Left cardiac atrium (tissue), 4 donors: ENCODE results near the gene SLC22A15. TPM values are rescaled to one million over a fixed set of nuclear protein-coding genes. Genes with fewer than 3 reads are reported as not detected.
"Not testable (repeated sequence)": the region's sequence is repeated elsewhere in the genome, so short reads cannot be mapped to it uniquely, and the experiment has no call there.

Experiments used
- ATAC-seq, 2 donors: fragments of 200-7000 bp; cut with Tn5 transposase; one replicate each; pipeline ENCODE4 v1.9.1; 2020; ENCODE audit warnings: mild to moderate bottlenecking in 2 of 2, moderate library complexity in 2 of 2
- DNase-seq: peaks from one replicate; pipeline ENCODE4 v3.0.0-alpha.2; 2020
- intact Hi-C, 2 donors: fragments of 100-400 bp; cut with DNase I; formaldehyde crosslinking; loops; one replicate each; pipeline versions ENCODE4 v1.14.1 to v1.15.1; 2022 to 2023
- long read RNA-seq: library from polyadenylated mRNA; unstranded; transcript quantifications from one replicate; pipeline ENCODE4 v2.0.0, GENCODE V29; 2021
- total RNA-seq, 2 donors: library from RNA; stranded (reverse); fragmentation: NEBNext Ultra II Directional; extraction: Animal tissue kit (Norgen Biotek cat#: 25700); gene quantifications; one replicate each; pipeline ENCODE4 v1.2.1, GENCODE V29; 2021
- donor health status: DM: no; HTN: yes; CAD: no.
- donor health status: DM: no; HTN: yes; CAD: no; lungs with severe emphysema.
- donor health status: DM: yes; HTN: yes; CAD: no.
- donor health status: Dilated cardiomyopathy.

The SLC22A15 gene
- 1 to 10 TPM; 7.8 to 8.3 TPM for total RNA-seq
- long read RNA-seq, partial matches to known transcripts, result 0 of 1 reads
- long read RNA-seq, other reads (novel, unspliced or antisense), result 1 of 1 reads

- peak; percentile 74 for DNase-seq
Observed at GRCh38 chr1:115976062-115976920, at the start of gene SLC22A15. TSS of gene SLC22A15 (plus strand) at chr1:115976513. CDS start at chr1:115976628, 115 bp downstream.

GRCh38 chr1:115927971-115928370 is 48.3 kb upstream of the SLC22A15 start:
- intact Hi-C loops, result no loop called here
- no peak for DNase-seq

More at GRCh38 chr1:115976062-115976920, at the start of gene SLC22A15:
- intact Hi-C loops, result no loop called here
- peak; percentile 85 to 93 for ATAC-seq

GRCh38 chr1:115929881-115930280 is 46.4 kb upstream of the SLC22A15 start:
- DNase-seq (no peak), ATAC-seq (peak; percentile 30 to 45)
- intact Hi-C loops, result no loop called here

More at GRCh38 chr1:115927971-115928370, 48.3 kb upstream of the SLC22A15 start:
- ATAC-seq, result no peak

GRCh38 chr1:115933625-115934024 is 42.7 kb upstream of the SLC22A15 start:
- ATAC-seq (no peak), DNase-seq (no peak)
- intact Hi-C loops, result no loop called here

GRCh38 chr1:115939455-115939854 is 36.9 kb upstream of the SLC22A15 start:
- ATAC-seq (no peak), DNase-seq (no peak)
- intact Hi-C loops, result no loop called here

- DNase-seq (no peak), ATAC-seq (no peak)
- intact Hi-C loops, result no loop called here
Observed at GRCh38 chr1:115946116-115946515, 30.2 kb upstream of the SLC22A15 start.

- no peak for DNase-seq
- ATAC-seq, result no peak
- intact Hi-C loops, result no loop called here
Observed at GRCh38 chr1:115949156-115949555, 27.2 kb upstream of the SLC22A15 start.

- DNase-seq (no peak), ATAC-seq (no peak)
- intact Hi-C loops, result loop anchor here in 1 of 2 donors (10.0 kb wide), 1 partner anchor 97 kb away; no protein-coding TSS in a partner anchor
Observed at GRCh38 chr1:115951560-115951959, 24.8 kb upstream of the SLC22A15 start.

DNA sequence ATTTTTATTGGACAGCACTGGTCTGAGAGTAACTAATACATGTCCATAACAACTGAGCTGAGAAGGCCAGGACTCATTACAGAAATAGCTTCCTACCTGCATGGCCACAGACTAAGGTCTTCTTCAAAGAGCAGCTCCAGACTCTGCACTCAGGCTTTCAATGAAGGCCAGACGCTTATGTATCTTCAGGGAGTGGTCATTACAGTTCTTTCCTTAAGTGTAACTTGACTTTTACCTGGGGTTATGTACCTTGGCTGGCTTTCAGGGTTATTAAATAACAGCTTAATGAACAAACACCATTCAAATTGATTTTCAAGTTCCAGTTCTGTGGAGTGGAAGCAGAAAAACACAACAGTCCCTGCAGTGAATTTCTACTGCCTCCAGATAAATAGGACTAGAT is 23.8 kb upstream of the SLC22A15 start:
- ATAC-seq, result no peak
- no peak for DNase-seq
- intact Hi-C loops, result loop anchor here in 1 of 2 donors (10.0 kb wide), 1 partner anchor 98 kb away; no protein-coding TSS in a partner anchor

- no peak for ATAC-seq
- intact Hi-C loops, result loop anchor here in 1 of 2 donors (10.0 kb wide), 1 partner anchor 98 kb away; no protein-coding TSS in a partner anchor
Observed at GRCh38 chr1:115953180-115953579, 23.1 kb upstream of the SLC22A15 start.

GRCh38 chr1:115954684-115955083 is 21.6 kb upstream of the SLC22A15 start:
- no peak for ATAC-seq
- intact Hi-C loops, result loop anchor here in 1 of 2 donors (10.0 kb wide), 1 partner anchor 100 kb away; no protein-coding TSS in a partner anchor
- DNase-seq, result no peak

More at GRCh38 chr1:115953180-115953579, 23.1 kb upstream of the SLC22A15 start:
- no peak for DNase-seq

DNA sequence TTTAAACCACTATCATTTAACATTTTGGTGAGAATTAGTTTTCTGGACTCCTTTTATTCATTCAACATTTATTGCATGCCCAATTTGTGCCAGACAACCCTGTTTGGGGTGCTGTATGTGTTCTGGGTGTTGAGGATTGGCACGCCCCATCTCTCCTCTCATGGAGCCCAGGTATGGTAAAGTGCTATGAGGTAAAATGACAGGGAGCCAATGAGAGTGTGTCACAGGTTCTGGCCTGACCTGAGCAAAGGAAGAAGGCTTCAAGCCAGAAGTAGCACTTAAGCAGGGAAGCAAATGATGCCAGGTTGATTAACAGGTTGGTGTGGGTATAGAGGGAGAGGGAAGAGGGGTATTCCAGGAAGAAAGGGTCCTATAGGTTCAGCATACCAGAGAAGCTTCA is 21.1 kb upstream of the SLC22A15 start:
- no peak for ATAC-seq
- intact Hi-C loops, result loop anchor here in 1 of 2 donors (10.0 kb wide), 1 partner anchor 100 kb away; no protein-coding TSS in a partner anchor
- DNase-seq, result no peak

- DNase-seq (no peak), ATAC-seq (no peak)
- intact Hi-C loops, result loop anchor here in 1 of 2 donors (10.0 kb wide), 1 partner anchor 104 kb away; no protein-coding TSS in a partner anchor
Observed at GRCh38 chr1:115958866-115959265, 17.4 kb upstream of the SLC22A15 start.

GRCh38 chr1:115969509-115969908 is 6.8 kb upstream of the SLC22A15 start:
- no peak for DNase-seq
- no peak for ATAC-seq
- intact Hi-C loops, result no loop called here

DNA sequence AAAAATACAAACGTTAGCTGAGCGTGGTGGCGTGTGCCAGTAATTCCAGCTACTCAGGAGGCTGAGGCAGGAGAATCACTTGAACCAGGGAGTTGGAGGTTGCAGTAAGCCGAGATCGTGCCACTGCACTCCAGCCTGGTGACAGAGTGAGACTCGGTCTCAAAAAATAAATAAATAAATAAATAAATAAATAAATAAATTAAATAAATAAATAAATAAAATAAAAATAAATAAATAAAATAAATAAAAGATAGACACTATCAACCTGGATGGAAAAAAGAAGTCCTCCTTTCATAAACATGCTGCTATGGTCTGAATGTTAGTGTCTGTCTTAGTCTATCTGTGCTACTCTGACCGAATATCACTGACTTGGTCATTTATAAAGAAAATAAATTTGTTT is 4.5 kb upstream of the SLC22A15 start:
- intact Hi-C loops, result not testable (repeated sequence)

DNA sequence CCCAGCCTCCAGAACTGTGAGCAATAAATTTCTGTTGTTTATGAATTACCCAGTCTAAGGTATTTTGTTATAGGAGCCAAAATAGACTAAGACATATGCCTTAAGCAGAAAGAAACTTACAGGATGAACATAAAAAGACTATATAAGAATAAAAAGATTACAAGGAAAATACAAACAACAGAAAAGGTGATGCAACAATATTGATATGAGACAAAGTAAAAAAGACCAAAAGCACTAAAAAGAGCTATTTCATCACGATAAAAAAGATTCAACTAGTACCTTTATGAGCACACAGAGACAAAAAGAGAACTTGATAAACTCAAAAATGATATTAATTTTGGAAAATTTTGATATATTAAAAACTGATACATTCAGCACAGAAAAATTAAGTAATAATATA is 3.2 kb upstream of the SLC22A15 start:
- ATAC-seq, result no peak
- DNase-seq, result no peak
- intact Hi-C loops, result no loop called here

More for the DNA sequence above, 4.5 kb upstream of the SLC22A15 start:
- DNase-seq, ATAC-seq: not testable (repeated sequence)

- ATAC-seq (no peak), DNase-seq (no peak)
- intact Hi-C loops, result no loop called here
Observed at GRCh38 chr1:115975569-115976061, 698 bp upstream of the SLC22A15 start.

- ATAC-seq, result peak in 1 of 2 donors; percentile 6
- DNase-seq, result no peak
- intact Hi-C loops, result no loop called here
Observed at GRCh38 chr1:115976921-115977498, 697 bp downstream of the SLC22A15 start.

GRCh38 chr1:115977499-115978258 is 1.4 kb downstream of the SLC22A15 start:
- no peak for DNase-seq
- ATAC-seq, result no peak
- intact Hi-C loops, result no loop called here
